RKO (cell line): Measurements from ENCODE around the gene MORC1.
"Not testable (repeated sequence)": the region's sequence is repeated elsewhere in the genome, so short reads cannot be mapped to it uniquely, and the experiment has no call there.

ENCODE experiments used
- DNase-seq: peaks from one replicate; pipeline ENCODE4 v3.0.0-alpha.2; 2016; ENCODE audit warnings: low spot score

MORC1 gene

DNA sequence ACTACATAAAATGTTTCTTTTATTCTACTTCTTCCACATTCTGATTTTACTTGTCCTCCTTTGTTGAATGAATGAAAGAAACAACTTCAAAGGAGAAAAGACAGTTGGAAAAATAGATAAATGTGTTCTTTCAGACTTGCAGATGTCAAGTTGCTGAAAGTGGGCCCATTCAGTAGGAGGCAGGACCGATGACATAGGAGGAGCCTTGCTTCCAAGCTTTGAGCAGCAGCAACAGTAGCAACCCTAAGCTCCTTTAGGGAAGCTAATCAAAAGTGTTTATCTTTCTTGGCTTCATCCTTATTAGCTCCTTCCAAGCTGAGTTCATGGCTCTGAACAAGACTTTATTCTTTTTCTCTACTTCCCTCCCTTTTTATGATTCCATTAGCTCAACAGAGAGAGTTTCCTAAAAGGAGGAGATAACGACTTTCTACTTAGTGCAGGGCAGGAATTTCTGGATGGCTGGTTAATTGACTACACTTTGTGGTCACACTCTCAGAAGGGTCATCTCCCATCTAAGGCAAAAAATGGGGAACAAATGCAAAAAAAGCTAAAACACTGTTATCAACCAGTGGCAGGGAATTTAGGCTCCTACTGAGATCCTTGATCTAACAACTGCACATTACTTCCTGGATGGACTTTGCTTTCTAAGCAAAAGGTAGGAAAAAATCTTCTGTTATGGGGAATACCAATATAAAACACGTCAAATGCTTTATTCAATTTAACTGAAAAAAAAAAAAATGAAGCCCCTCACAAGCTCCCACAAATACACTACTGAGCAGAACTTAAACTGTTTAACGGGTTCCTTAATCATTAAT, 4.8 kb downstream of the MORC1 start:
- no peak for DNase-seq

GRCh38 chr3:109109574-109109973, 8.4 kb downstream of the MORC1 start:
- DNase-seq: no peak

DNA sequence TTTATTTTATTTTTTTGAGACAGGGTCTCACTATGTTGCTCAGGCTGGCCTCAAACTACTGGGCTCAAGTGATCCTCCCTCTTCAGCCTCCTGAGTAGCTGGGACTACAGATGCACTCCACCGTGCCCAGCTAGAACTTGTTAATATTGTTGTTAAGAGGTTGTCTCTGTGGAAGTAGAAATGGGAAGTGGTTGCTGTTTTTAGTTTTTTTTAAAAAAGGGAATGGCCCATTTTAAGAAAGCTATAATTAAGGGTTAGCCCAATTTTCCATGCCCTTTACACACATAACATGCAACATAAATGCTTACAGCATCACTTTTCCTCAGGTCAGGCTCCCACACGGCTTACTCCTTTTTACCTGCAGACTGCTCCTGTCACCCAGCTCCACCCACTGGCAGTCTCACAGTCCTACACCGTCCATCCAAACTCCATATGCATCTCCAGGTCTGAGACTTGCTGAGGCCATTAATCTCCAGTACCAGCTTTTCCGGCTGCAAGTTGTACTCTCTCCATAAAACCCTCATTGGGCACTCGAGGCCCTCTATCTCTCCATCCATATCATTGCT, 19.8 kb downstream of the MORC1 start:
- DNase-seq: no peak

- no peak for DNase-seq
These were observed 22.8 kb downstream of the MORC1 start for GRCh38 chr3:109095166-109095565.

DNA sequence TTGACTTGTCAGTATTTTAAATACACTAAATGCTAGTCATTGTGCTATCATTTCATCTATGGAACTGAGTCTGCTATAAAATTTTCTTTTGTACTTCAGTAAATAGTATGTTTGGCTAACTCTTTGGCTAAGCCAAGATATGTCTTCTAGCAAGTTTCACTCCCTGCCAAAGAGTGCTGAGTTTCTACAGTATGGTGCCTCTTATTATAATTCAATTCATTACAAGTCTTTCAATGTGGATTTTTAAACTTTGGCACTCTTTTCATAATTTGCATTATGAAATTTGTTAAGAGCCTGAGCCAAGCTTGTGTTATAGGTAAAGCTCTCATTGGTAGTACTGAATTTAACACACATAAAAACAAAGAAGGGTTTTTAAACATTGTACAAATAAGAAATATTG, 24.4 kb downstream of the MORC1 start:
- DNase-seq: no peak

DNA sequence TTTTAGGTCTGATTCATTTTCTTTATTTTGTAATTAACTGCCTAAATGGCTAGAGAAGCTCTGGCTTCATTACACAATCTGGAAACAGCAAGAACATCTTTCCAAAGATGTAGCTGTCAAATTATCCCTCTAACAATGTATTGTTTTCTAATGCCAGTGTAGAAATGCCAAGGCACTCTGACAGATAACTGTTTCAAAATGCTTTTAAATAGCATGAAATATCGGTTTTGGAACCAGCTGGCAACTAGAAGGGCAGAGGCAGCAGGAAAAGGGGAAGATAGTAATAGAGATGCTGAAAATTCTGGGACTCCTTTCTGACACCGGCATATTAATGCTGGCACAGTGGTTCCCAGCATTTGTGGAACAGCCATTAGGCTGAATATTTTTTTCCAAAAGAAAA, 26.1 kb downstream of the MORC1 start:
- no peak for DNase-seq

GRCh38 chr3:109089265-109089664, 28.7 kb downstream of the MORC1 start:
- no peak for DNase-seq

DNA sequence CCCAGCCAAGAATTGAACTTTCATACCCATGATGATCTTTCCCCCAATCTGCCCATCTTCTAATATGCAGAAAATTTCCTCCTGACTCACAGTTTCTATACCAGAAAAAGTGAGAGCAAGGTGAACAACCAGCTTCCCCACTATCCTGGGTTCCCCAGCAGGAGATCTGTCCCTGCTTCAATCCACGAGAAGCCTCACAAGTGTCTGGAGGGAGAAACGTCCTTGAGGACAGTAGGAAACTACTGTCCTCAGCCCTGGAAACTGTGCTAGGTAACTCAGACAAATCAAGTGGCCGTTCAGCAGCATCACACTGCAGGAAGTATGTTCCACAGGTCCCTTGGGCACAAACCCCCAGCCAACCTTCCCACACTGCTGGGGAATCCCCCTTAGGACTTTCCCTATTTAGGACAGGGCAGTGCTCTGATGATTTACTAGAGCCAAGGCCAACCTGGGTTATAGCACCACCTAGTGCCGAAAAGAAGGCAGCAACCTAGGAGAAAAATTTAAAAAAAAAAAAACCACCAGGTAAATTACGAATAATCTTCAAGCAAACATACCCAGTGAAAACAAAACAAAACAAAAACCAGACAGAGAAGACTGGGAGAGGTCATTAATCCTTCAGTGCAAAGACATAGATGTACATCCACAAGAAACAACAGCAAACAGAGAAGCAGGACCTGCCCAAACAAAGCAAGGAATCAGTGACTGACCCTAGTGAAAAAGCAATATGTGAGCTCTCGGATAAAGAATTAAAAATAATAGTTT, 36.0 kb downstream of the MORC1 start:
- DNase-seq: peak; percentile 34

- not testable (repeated sequence) for DNase-seq
These were observed 37.8 kb downstream of the MORC1 start for GRCh38 chr3:109080090-109080489.

DNA sequence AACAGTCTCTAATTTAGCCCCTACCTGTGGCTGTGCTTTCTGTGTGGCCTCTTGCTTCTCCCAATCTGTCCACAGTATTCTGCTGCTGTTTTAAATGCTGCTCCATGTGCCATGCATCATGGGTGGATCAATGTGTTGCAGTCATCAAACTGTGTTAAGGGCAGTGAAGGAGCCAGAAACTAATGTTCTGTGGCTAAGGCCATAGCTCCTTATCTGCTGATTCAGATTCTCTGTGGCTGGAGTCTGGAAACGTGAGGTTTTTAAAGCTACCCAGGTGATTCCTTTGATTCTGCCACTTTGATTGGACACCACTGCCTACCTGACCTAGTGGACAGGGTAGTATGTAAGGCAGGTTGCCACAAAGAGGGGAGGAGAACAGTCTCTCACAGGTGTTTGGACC, 44.8 kb downstream of the MORC1 start:
- no peak for DNase-seq

DNA sequence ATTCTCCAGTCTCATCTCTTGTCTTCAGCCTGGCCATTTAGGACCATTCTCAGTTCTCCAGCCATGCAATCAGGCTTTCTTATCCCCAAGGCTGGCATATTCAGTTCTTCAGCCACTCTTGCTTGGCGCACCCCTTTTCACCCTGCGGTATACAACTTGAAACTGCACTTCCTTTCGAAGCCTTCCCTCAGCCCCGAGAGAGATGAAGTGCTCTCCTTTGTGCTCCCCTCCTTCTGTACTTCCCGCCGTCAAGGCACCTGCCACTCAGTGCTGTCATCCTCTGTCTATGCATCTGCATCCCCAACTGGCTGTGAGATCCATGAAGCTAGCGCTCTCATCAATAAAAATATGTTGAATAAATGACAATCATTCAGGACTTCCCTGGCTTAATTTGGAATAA, 45.7 kb downstream of the MORC1 start:
- no peak for DNase-seq

- peak; percentile 33 for DNase-seq
These were observed 46.4 kb downstream of the MORC1 start for GRCh38 chr3:109071350-109072142.

GRCh38 chr3:109070211-109070610, 47.7 kb downstream of the MORC1 start:
- no peak for DNase-seq

DNA sequence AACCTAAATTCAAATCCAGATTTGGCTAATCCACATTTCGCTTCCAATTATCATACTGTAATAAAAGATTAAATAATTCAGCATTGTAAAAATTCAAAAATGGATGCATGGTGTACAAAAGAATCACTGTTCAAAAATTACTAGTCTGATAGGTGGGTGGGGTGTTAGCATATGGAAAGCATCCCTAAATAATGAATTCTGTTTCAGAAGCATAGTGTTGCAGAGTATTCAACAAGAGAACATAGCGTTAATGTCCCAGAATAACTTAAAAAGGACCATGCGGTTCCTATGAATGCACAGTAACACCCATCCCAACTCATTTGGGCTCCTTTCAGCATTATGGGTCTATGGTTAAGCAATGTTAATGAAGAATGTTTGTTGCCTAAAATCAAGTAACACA, 51.1 kb downstream of the MORC1 start:
- DNase-seq: no peak

DNA sequence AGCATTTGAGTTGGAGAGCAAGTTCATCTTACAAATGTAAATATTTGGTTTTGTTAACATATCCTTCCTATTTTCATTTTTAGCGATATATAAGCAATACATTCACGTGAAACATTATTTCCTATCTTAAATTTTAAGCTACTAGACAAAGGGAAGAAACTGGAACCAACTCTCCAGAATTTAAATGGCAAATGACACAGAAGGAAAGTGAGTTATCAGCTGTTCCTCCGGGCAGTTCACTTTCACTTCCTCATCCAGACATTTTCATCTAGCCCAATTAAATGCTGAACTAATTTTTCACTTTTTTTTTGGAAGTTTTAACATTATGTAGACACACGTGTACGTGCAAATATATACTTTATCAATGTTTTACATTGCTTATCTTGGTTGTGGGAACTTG, 58.7 kb downstream of the MORC1 start:
- DNase-seq: no peak

DNA sequence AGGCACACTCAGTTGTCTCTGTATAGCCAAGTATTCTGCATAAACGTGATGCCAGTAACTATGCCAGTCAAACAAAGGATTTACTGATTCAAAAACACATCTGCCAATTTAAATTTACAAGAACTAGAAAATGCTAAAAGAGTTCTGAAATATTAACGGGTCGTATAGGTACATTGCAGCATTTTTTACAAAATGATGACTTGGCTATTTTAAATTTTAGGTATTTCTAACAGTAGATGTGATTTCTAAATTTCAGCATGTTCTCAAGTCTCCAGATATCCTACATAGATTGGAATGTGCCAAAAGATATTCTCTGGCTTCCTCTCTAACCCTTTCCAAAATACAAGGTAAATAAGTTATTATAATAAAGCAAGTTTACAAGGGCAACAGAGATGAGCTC, 60.3 kb downstream of the MORC1 start:
- no peak for DNase-seq

DNA sequence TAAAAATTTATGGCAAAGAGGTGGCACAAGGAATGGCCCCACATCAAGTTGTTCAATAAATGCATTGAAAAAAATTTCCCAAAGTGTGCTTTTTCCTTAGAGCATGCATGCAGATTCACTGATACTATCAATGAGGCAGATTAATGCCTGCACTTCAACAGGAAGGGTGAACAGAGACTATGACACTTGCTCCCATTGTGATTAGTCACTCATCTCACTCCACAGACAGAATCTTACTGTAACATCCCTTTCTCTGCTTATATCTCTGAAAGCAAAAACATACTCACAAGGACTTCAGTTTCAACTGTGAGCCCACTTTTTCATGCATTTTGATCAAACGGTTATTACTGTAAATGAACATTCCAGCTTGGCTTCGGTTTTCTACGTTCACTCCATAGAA, 60.9 kb downstream of the MORC1 start:
- DNase-seq: no peak

- peak; percentile 55 for DNase-seq
These were observed 67.3 kb downstream of the MORC1 start for GRCh38 chr3:109050591-109051167.

- DNase-seq: no peak
These were observed 70.6 kb downstream of the MORC1 start for GRCh38 chr3:109047366-109047765.

DNA sequence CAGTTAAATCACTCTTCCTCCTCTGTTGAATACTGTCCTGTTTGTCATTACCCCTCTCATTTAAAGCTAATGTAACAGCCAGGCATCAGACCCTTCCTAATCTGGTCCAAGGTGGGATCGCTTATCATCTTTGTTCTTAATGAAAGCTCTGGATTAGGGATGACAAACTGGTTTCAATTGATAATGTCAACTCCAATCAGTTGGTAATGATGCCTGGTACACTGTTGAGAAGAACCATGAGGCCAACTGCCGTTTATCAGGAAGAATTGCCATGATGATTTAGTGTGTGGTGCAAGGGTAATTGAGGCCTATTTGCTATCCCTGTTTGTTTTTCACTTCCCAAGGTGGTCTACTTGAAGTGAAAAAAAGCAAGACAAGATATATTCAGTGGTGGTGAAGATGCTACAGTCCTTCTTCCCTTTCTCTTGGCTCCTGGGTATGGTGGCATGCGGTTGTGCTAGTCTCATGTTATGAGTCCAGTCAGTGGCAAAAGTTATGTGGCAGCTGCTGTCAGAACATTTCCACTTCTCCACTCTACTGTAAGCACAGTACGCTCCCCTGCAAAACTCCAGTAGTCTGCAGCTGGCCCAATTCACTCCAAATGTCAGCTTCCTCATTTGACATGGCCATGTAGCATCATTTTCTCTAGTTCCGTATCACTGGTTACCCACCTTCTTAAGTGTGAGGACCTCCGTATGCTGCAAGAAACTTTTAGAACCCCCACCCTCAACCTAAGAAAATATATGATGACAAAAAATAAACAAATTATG, 72.5 kb downstream of the MORC1 start:
- no peak for DNase-seq

DNA sequence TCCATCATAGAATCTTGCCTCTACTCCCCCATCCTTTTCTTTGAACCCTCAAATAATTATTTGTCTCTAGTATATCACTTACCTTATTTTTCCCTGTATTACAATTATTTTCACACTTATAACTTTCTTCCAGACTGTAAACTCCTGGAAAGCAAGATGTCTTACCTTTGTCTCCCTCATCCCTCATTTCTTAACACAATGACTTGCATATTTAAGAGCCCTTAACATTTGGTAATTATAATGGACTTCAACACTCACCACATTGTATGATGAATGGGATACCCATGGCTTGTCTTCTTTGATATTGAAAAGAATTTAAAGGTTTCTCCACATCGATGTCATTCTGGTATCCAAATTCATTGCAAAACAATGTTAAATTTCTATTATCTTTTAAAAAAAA, 82.9 kb downstream of the MORC1 start:
- no peak for DNase-seq
